ENCODE data around the gene CLEC2B.
"Not testable (repeated sequence)": the region's sequence is repeated elsewhere in the genome, so short reads cannot be mapped to it uniquely, and the experiment has no call there.

The CLEC2B gene

GRCh38 chr12:9895215-9895971 lies 26.2 kb upstream of the CLEC2B start:
- Histone ChIP-seq H3K36me3 (no peaks in the 10 kb centered on the region), H3K4me3 (ENCODE audit: low read depth, low read length) (no peak overlapping the region), H3K9me3 (no peaks in the 10 kb centered on the region), H3K4me1 (no peaks in the 10 kb centered on the region), H3K27me3 (no peaks in the 10 kb centered on the region)
- DNase-seq = no peak
- TF ChIP-seq CTCF (IDR thresholded peaks at IDR 0.05; ENCODE audit: low read depth, low read length) = no peak

- Histone ChIP-seq H3K27me3 (no peaks in the 10 kb centered on the region), H3K4me3 (ENCODE audit: low read depth, low read length) (no peak overlapping the region), H3K4me1 (no peaks in the 10 kb centered on the region), H3K9me3 (no peaks in the 10 kb centered on the region), H3K36me3 (no peaks in the 10 kb centered on the region)
- no peak for DNase-seq
- no peak for TF ChIP-seq CTCF (IDR thresholded peaks at IDR 0.05; ENCODE audit: low read depth, low read length)
Measured at GRCh38 chr12:9888665-9889273, 19.6 kb upstream of the CLEC2B start.

GRCh38 chr12:9883175-9883574 lies 14.0 kb upstream of the CLEC2B start:
- H3K4me1 ChIP-seq = no peaks in the 10 kb centered on the region
- H3K9me3 ChIP-seq = no peaks in the 10 kb centered on the region
- no peaks in the 10 kb centered on the region for H3K36me3 ChIP-seq
- no peak for DNase-seq
- no peak overlapping the region for H3K4me3 ChIP-seq (ENCODE audit: low read depth, low read length)
- TF ChIP-seq CTCF (IDR thresholded peaks at IDR 0.05; ENCODE audit: low read depth, low read length) = no peak
- H3K27me3 ChIP-seq = no peaks in the 10 kb centered on the region

- TF ChIP-seq CTCF (IDR thresholded peaks at IDR 0.05; ENCODE audit: low read depth, low read length) = no peak
- DNase-seq = no peak
- Histone ChIP-seq H3K36me3 (no peaks in the 10 kb centered on the region), H3K4me1 (no peaks in the 10 kb centered on the region), H3K27me3 (no peaks in the 10 kb centered on the region), H3K4me3 (ENCODE audit: low read depth, low read length) (no peak overlapping the region), H3K9me3 (no peaks in the 10 kb centered on the region)
Measured at GRCh38 chr12:9881988-9882387, 12.8 kb upstream of the CLEC2B start.

GRCh38 chr12:9881246-9881645 lies 12.1 kb upstream of the CLEC2B start, which contains the start of gene KLRF2:
TSS of gene KLRF2 (plus strand) at chr12:9881489. CDS start at chr12:9881596, 107 bp downstream.
- DNase-seq = no peak
- Histone ChIP-seq H3K4me1 (no peaks in the 10 kb centered on the region), H3K27me3 (no peaks in the 10 kb centered on the region), H3K36me3 (no peaks in the 10 kb centered on the region), H3K4me3 (ENCODE audit: low read depth, low read length) (no peak within 1 kb of the TSS), H3K9me3 (no peaks in the 10 kb centered on the region)
- no peak for TF ChIP-seq CTCF (IDR thresholded peaks at IDR 0.05; ENCODE audit: low read depth, low read length)

GRCh38 chr12:9880532-9881078 lies 11.5 kb upstream of the CLEC2B start:
- no peak for DNase-seq
- Histone ChIP-seq H3K36me3 (no peaks in the 10 kb centered on the region), H3K4me3 (ENCODE audit: low read depth, low read length) (no peak overlapping the region), H3K27me3 (no peaks in the 10 kb centered on the region), H3K9me3 (no peaks in the 10 kb centered on the region), H3K4me1 (no peaks in the 10 kb centered on the region)
- no peak for TF ChIP-seq CTCF (IDR thresholded peaks at IDR 0.05; ENCODE audit: low read depth, low read length)

GRCh38 chr12:9876120-9876519 lies 7.0 kb upstream of the CLEC2B start:
- DNase-seq; H3K4me3 ChIP-seq (ENCODE audit: low read depth, low read length): not testable (repeated sequence)

More at GRCh38 chr12:9876120-9876519, 7.0 kb upstream of the CLEC2B start:
- H3K9me3 ChIP-seq, H3K27me3 ChIP-seq, H3K4me1 ChIP-seq, H3K36me3 ChIP-seq: not testable (repeated sequence)

Data from BE2C (cell line).